Measurements from ENCODE around the gene EMC8. TPM values are rescaled to one million over a fixed set of nuclear protein-coding genes. Genes with fewer than 3 reads are reported as not detected.

The EMC8 gene
- total RNA-seq, 1 experiment from 2014 or later, result 73.0 TPM

DNA sequence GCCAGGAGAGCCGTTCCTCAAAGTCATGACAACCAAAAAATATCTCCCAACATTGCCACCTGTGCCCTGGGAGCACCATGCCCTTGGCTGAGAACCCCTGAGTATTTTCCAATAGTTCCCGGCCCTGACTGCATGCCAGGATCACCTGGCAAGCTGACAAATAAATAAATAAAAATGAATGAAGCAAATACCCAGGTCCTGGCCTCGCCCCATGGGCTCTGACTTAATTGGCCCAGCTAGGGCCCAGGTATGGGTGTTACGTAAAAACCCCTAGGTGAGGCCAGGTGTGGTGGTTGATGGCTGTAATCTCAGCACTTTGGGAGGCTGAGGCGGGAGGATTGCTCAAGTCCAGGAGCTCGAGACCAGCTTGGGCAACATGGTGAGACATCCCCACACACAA lies 45.8 kb downstream of the EMC8 start:
- Histone ChIP-seq H3K4me1 (ENCODE audit: control insufficient read depth in 1 of 2, insufficient read depth in 2 of 2, low read length in 2 of 2) (peaks cover 24 to 38% of the 10 kb centered on the region in 2 experiments), H4K20me1 (ENCODE audit: insufficient read depth) (no peaks in the 10 kb centered on the region), H3K9me3 (ENCODE audit: control insufficient read depth in 1 of 2, insufficient read depth in 1 of 2, low read depth in 1 of 2, low read length in 2 of 2) (no peaks in the 10 kb centered on the region), H3K79me2 (ENCODE audit: insufficient read depth, low read length) (peaks cover 19% of the 10 kb centered on the region; the same call in 1 of the 2 replicates), H3K9ac (ENCODE audit: low read length) (no peak overlapping the region), H3K4me3 (replicated peaks in 1 of 2; ENCODE audit: low read depth in 1 of 2, low read length in 2 of 2) (no peak overlapping the region), H3K36me3 (ENCODE audit: control insufficient read depth in 1 of 2, insufficient read depth in 2 of 2, low read length in 2 of 2) (no peaks in the 10 kb centered on the region), H3K27me3 (ENCODE audit: insufficient read depth, low read length) (no peaks in the 10 kb centered on the region; the same call in 1 of the 2 replicates), H3K9me2 (ENCODE audit: insufficient read depth) (no peaks in the 10 kb centered on the region), H2AFZ (ENCODE audit: low read depth, low read length, poor library complexity, severe bottlenecking) (no peak overlapping the region), H3K27ac (ENCODE audit: low read depth, low read length) (no peak overlapping the region), H3K4me2 (ENCODE audit: low read length) (no peak overlapping the region)
- intact Hi-C loops (cut with micrococcal nuclease), result no loop called here
- CTCF ChIA-PET, result no interaction called here
- DNase-seq (ENCODE audit: low read depth, low spot score), result no peak
- RAD21 ChIA-PET (ENCODE audit: low non-redundant PET in 1 of 2, low total read pairs in 2 of 2, uncharacterized antibody in 2 of 2, unreplicated experiment in 2 of 2), result interaction anchor here in 1 of 2 experiments (0.6 kb wide), 1 partner anchor 1309 kb away, joined by 5 read pairs; no protein-coding TSS in a partner anchor
- BruUV-seq (replicated peaks), result no TSS peak
- ATAC-seq, result no peak
- POLR2A ChIA-PET, result no interaction called here
- TF ChIP-seq ZFX (IDR thresholded peaks at IDR 0.05) (no peak), ZNF274 (IDR thresholded peaks at IDR 0.05; ENCODE audit: low read depth, low read length) (no peak), CBX3 (IDR thresholded peaks at IDR 0.05; ENCODE audit: low read depth) (no peak), TCF7L2 (IDR thresholded peaks at IDR 0.05; ENCODE audit: borderline replicate concordance, extremely low read depth, insufficient read depth, insufficient read length) (no peak), POLR2A (IDR thresholded peaks at IDR 0.05; ENCODE audit: borderline replicate concordance, extremely low read depth, insufficient read depth, insufficient read length) (no peak), FOSL1 (IDR thresholded peaks at IDR 0.05; ENCODE audit: low read depth) (no peak), POLR2AphosphoS5 (IDR thresholded peaks at IDR 0.05; ENCODE audit: low read depth, low read length) (no peak), YY1 (IDR thresholded peaks at IDR 0.05; ENCODE audit: extremely low read depth, insufficient replicate concordance, low read depth, low read length) (no peak), EZH2phosphoT487 (IDR thresholded peaks at IDR 0.05; ENCODE audit: borderline replicate concordance) (no peak), CEBPB (IDR thresholded peaks at IDR 0.05; ENCODE audit: low read depth) (no peak), RAD21 (IDR thresholded peaks at IDR 0.05; ENCODE audit: low read depth) (no peak), EGR1 (IDR thresholded peaks at IDR 0.05; ENCODE audit: low read depth) (no peak), SRF (IDR thresholded peaks at IDR 0.05; ENCODE audit: low read depth) (no peak)
- TF ChIP-seq, protein P1, sequence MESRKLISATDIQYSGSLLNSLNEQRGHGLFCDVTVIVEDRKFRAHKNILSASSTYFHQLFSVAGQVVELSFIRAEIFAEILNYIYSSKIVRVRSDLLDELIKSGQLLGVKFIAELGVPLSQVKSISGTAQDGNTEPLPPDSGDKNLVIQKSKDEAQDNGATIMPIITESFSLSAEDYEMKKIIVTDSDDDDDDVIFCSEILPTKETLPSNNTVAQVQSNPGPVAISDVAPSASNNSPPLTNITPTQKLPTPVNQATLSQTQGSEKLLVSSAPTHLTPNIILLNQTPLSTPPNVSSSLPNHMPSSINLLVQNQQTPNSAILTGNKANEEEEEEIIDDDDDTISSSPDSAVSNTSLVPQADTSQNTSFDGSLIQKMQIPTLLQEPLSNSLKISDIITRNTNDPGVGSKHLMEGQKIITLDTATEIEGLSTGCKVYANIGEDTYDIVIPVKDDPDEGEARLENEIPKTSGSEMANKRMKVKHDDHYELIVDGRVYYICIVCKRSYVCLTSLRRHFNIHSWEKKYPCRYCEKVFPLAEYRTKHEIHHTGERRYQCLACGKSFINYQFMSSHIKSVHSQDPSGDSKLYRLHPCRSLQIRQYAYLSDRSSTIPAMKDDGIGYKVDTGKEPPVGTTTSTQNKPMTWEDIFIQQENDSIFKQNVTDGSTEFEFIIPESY (IDR thresholded peaks at IDR 0.05; ENCODE audit: extremely low read depth, insufficient replicate concordance, low read length), result no peak
- TF ChIP-seq, protein P2, sequence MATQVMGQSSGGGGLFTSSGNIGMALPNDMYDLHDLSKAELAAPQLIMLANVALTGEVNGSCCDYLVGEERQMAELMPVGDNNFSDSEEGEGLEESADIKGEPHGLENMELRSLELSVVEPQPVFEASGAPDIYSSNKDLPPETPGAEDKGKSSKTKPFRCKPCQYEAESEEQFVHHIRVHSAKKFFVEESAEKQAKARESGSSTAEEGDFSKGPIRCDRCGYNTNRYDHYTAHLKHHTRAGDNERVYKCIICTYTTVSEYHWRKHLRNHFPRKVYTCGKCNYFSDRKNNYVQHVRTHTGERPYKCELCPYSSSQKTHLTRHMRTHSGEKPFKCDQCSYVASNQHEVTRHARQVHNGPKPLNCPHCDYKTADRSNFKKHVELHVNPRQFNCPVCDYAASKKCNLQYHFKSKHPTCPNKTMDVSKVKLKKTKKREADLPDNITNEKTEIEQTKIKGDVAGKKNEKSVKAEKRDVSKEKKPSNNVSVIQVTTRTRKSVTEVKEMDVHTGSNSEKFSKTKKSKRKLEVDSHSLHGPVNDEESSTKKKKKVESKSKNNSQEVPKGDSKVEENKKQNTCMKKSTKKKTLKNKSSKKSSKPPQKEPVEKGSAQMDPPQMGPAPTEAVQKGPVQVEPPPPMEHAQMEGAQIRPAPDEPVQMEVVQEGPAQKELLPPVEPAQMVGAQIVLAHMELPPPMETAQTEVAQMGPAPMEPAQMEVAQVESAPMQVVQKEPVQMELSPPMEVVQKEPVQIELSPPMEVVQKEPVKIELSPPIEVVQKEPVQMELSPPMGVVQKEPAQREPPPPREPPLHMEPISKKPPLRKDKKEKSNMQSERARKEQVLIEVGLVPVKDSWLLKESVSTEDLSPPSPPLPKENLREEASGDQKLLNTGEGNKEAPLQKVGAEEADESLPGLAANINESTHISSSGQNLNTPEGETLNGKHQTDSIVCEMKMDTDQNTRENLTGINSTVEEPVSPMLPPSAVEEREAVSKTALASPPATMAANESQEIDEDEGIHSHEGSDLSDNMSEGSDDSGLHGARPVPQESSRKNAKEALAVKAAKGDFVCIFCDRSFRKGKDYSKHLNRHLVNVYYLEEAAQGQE (IDR thresholded peaks at IDR 0.05; ENCODE audit: low read depth), result no peak
- TF ChIP-seq, protein P3, sequence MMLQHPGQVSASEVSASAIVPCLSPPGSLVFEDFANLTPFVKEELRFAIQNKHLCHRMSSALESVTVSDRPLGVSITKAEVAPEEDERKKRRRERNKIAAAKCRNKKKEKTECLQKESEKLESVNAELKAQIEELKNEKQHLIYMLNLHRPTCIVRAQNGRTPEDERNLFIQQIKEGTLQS (IDR thresholded peaks at IDR 0.05), result no peak
- TF ChIP-seq, protein P4, sequence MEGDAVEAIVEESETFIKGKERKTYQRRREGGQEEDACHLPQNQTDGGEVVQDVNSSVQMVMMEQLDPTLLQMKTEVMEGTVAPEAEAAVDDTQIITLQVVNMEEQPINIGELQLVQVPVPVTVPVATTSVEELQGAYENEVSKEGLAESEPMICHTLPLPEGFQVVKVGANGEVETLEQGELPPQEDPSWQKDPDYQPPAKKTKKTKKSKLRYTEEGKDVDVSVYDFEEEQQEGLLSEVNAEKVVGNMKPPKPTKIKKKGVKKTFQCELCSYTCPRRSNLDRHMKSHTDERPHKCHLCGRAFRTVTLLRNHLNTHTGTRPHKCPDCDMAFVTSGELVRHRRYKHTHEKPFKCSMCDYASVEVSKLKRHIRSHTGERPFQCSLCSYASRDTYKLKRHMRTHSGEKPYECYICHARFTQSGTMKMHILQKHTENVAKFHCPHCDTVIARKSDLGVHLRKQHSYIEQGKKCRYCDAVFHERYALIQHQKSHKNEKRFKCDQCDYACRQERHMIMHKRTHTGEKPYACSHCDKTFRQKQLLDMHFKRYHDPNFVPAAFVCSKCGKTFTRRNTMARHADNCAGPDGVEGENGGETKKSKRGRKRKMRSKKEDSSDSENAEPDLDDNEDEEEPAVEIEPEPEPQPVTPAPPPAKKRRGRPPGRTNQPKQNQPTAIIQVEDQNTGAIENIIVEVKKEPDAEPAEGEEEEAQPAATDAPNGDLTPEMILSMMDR (IDR thresholded peaks at IDR 0.05 in 2 of 3, conservative IDR thresholded peaks at IDR 0.05 in 1 of 3; ENCODE audit: borderline replicate concordance in 1 of 3, insufficient read depth in 1 of 3, low read depth in 2 of 3, low read length in 2 of 3), result no peak
- TF ChIP-seq, protein P5, sequence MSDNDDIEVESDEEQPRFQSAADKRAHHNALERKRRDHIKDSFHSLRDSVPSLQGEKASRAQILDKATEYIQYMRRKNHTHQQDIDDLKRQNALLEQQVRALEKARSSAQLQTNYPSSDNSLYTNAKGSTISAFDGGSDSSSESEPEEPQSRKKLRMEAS (IDR thresholded peaks at IDR 0.05), result no peak
